H1 (cell line): ENCODE measurements around the gene RPS3. TPM values are rescaled to one million over a fixed set of nuclear protein-coding genes. Genes with fewer than 3 reads are reported as not detected.

Source experiments
- CTCF ChIA-PET: fragments of 300-600 bp; sonication (Branson Sonifier 250); formaldehyde crosslinking; loops from one replicate; lab custom pipeline; 2021; ENCODE audit not compliant: partially characterized antibody; lab: Charles Lee
- POLR2A ChIA-PET: fragments of 300-600 bp; sonication (Branson Sonifier 250); formaldehyde crosslinking; loops from one replicate; lab custom pipeline; 2021; ENCODE audit warnings: inconsistent platforms; ENCODE audit not compliant: partially characterized antibody; lab: Charles Lee
- DNase-seq, 2 experiments: peaks; one replicate each; pipeline versions ENCODE4 v3.0.0 to v3.0.0-alpha.2; 2010 to 2022; ENCODE audit warnings: low spot score in 2 of 2, low read depth in 1 of 2, mixed read lengths in 1 of 2
- FAIRE-seq: peaks from 2 replicates; lab custom pipeline; 2011; peaks lifted over from hg19 to GRCh38; lab: Jason Lieb, UNC
- H2AFZ ChIP-seq: 2 replicates; pipeline ENCODE4 v1.8.1; 2012; ENCODE audit warnings: low read length, inconsistent platforms
- H2AK5ac ChIP-seq: 2 replicates; pipeline ENCODE4 v1.6.1; 2013; ENCODE audit warnings: low read depth, low read length
- H2BK120ac ChIP-seq: replicated peaks from 2 replicates; pipeline ENCODE3; 2013; ENCODE audit warnings: low read depth, low read length, inconsistent platforms
- H2BK12ac ChIP-seq: 2 replicates; pipeline ENCODE4 v1.6.1; 2013; ENCODE audit warnings: low read depth, low read length
- H2BK15ac ChIP-seq: 2 replicates; pipeline ENCODE4 v1.6.1; 2013; ENCODE audit warnings: low read length
- H2BK20ac ChIP-seq: 2 replicates; pipeline ENCODE4 v1.6.1; 2013; ENCODE audit warnings: low read length
- H2BK5ac ChIP-seq: 2 replicates; pipeline ENCODE4 v1.6.1; 2013; ENCODE audit warnings: low read depth, low read length
- H3K14ac ChIP-seq: 2 replicates; pipeline ENCODE4 v1.6.1; 2013; ENCODE audit warnings: inconsistent platforms; ENCODE audit not compliant: insufficient read length
- H3K18ac ChIP-seq: 2 replicates; pipeline ENCODE4 v1.6.1; 2013; ENCODE audit warnings: low read length; ENCODE audit errors: extremely low read depth
- H3K23ac ChIP-seq: 2 replicates; pipeline ENCODE4 v1.6.1; 2013; ENCODE audit warnings: inconsistent platforms; ENCODE audit not compliant: insufficient read length
- H3K23me2 ChIP-seq: 2 replicates; pipeline ENCODE4 v1.6.1; 2013; ENCODE audit warnings: low read depth, low read length
- H3K27ac ChIP-seq: 2 replicates; pipeline ENCODE4 v1.6.1; 2011; ENCODE audit warnings: low read depth, low read length, inconsistent platforms
- H3K27me3 ChIP-seq, 4 experiments: replicated peaks in 1 of 4; 1 replicate in 1 of 4; 2 replicates in 3 of 4; pipeline versions ENCODE4 v1.6.1 to v1.8.1; 2011 to 2013; ENCODE audit warnings: low read length in 3 of 4, mild to moderate bottlenecking in 3 of 4, inconsistent platforms in 2 of 4, mixed read lengths in 2 of 4, moderate library complexity in 1 of 4; ENCODE audit not compliant: control insufficient read depth in 3 of 4, insufficient read depth in 3 of 4; ENCODE audit errors: extremely low read depth in 1 of 4
- H3K36me3 ChIP-seq, 4 experiments: 2 replicates each; pipeline versions ENCODE4 v1.6.1 to v1.8.1; 2011 to 2013; ENCODE audit warnings: mild to moderate bottlenecking in 4 of 4, low read length in 3 of 4, moderate library complexity in 2 of 4, control low read depth in 1 of 4, inconsistent platforms in 1 of 4; ENCODE audit not compliant: insufficient read depth in 4 of 4, control insufficient read depth in 2 of 4
- H3K4ac ChIP-seq: replicated peaks from 2 replicates; pipeline ENCODE3; 2013; ENCODE audit warnings: low read length, low read depth, mixed read lengths, inconsistent platforms; ENCODE audit not compliant: insufficient read length
- H3K4me1 ChIP-seq, 4 experiments: replicated peaks in 1 of 4; 1 replicate in 1 of 4; 2 replicates in 3 of 4; pipeline versions ENCODE4 v1.6.1 to v1.8.1; 2011 to 2013; ENCODE audit warnings: low read length in 3 of 4, inconsistent platforms in 2 of 4, mixed read lengths in 1 of 4; ENCODE audit not compliant: insufficient read depth in 4 of 4, control insufficient read depth in 3 of 4
- H3K4me2 ChIP-seq, 2 experiments: 2 replicates each; pipeline versions ENCODE4 v1.6.1 to v1.8.1; 2011 to 2013; ENCODE audit warnings: low read depth in 2 of 2, low read length in 2 of 2, control low read depth in 1 of 2, inconsistent platforms in 1 of 2, mild to moderate bottlenecking in 1 of 2; ENCODE audit not compliant: insufficient read depth in 1 of 2
- H3K4me3 ChIP-seq, 4 experiments: fragments of 200-600, 300-600 bp in 1 of 4; sonication (generic), shearing (Covaris generic), sonication (Bioruptor Twin) in 1 of 4; 2 replicates each; pipeline versions ENCODE4 v1.5.1 to v1.8.1; 2011 to 2016; ENCODE audit warnings: low read length in 4 of 4, low read depth in 3 of 4, control low read depth in 2 of 4, inconsistent platforms in 2 of 4, mild to moderate bottlenecking in 2 of 4, mixed read lengths in 1 of 4, moderate library complexity in 1 of 4; ENCODE audit not compliant: insufficient read depth in 2 of 4; ENCODE audit errors: extremely low read depth in 1 of 4
- H3K56ac ChIP-seq: replicated peaks from 2 replicates; pipeline ENCODE3; 2013; ENCODE audit warnings: low read depth, mild to moderate bottlenecking, mixed read lengths, low read length, inconsistent platforms; ENCODE audit not compliant: insufficient read length
- H3K79me1 ChIP-seq: 2 replicates; pipeline ENCODE4 v1.6.1; 2013; ENCODE audit warnings: low read depth, low read length, control low read depth
- H3K79me2 ChIP-seq, 2 experiments: 2 replicates each; pipeline versions ENCODE4 v1.6.1 to v1.8.1; 2012 to 2013; ENCODE audit warnings: low read length in 2 of 2, mild to moderate bottlenecking in 2 of 2, inconsistent platforms in 1 of 2; ENCODE audit not compliant: insufficient read depth in 2 of 2, control insufficient read depth in 1 of 2
- H3K9ac ChIP-seq, 4 experiments: replicated peaks in 1 of 4; 1 replicate in 1 of 4; 2 replicates in 3 of 4; pipeline versions ENCODE4 v1.6.1 to v1.8.1; 2011 to 2013; ENCODE audit warnings: low read depth in 3 of 4, low read length in 3 of 4, control low read depth in 2 of 4, mild to moderate bottlenecking in 2 of 4, moderate library complexity in 2 of 4, inconsistent platforms in 1 of 4; ENCODE audit errors: extremely low read depth in 1 of 4
- H3K9me3 ChIP-seq, 2 experiments: 2 replicates each; pipeline versions ENCODE4 v1.6.1 to v1.8.1; 2012 to 2013; ENCODE audit warnings: mild to moderate bottlenecking in 2 of 2, moderate library complexity in 2 of 2, control low read depth in 1 of 2, inconsistent platforms in 1 of 2, low read depth in 1 of 2, low read length in 1 of 2, mixed read lengths in 1 of 2; ENCODE audit not compliant: insufficient read depth in 2 of 2
- H4K20me1 ChIP-seq, 2 experiments: replicated peaks in 1 of 2; 2 replicates each; pipeline versions ENCODE3 to v1.8.1; 2011 to 2013; ENCODE audit warnings: inconsistent platforms in 2 of 2, low read length in 2 of 2, mild to moderate bottlenecking in 1 of 2; ENCODE audit not compliant: insufficient read depth in 2 of 2, control insufficient read depth in 1 of 2
- H4K5ac ChIP-seq: 2 replicates; pipeline ENCODE4 v1.6.1; 2013; ENCODE audit warnings: low read length, low read depth, mixed read lengths, inconsistent platforms; ENCODE audit not compliant: insufficient read length
- H4K8ac ChIP-seq: 2 replicates; pipeline ENCODE4 v1.8.0; 2013; ENCODE audit warnings: mild to moderate bottlenecking, moderate library complexity, low read length, inconsistent platforms; ENCODE audit not compliant: insufficient read depth; ENCODE audit errors: extremely low read depth
- H4K91ac ChIP-seq: replicated peaks from 2 replicates; pipeline ENCODE3; 2013; ENCODE audit warnings: low read length, mixed read lengths, inconsistent platforms; ENCODE audit not compliant: insufficient read length
- BCL11A ChIP-seq, 2 experiments: IDR thresholded peaks; one replicate each; pipeline ENCODE4 v1.6.1; 2011; ENCODE audit warnings: low read depth in 2 of 2, low read length in 2 of 2, mild to moderate bottlenecking in 2 of 2
- KDM5A ChIP-seq: fragments of 200-600 bp; IDR thresholded peaks from 2 replicates; pipeline ENCODE4 v1.7.1; 2012; ENCODE audit warnings: mild to moderate bottlenecking, low read length, inconsistent platforms, mixed read lengths
- WGBS, 2 experiments: shearing (Covaris generic) in 1 of 2; methylation state at CpG; one replicate each; pipeline versions ENCODE4 v1.1.6 to v1.1.7; 2013 to 2015; ENCODE audit warnings: low lambda C conversion rate in 2 of 2, mixed read lengths in 2 of 2, inconsistent platforms in 1 of 2, low coverage in 1 of 2, missing lambda C conversion rate in 1 of 2; ENCODE audit not compliant: insufficient replicate concordance in 2 of 2, insufficient coverage in 1 of 2, insufficient read length in 1 of 2; ENCODE audit errors: extremely low coverage in 1 of 2, missing lambda C conversion rate in 1 of 2; 5-methylcytosine and 5-hydroxymethylcytosine counted together
- polyA plus RNA-seq, 7 experiments: library from polyadenylated mRNA; depleted of rRNA in 3 of 7; stranded (reverse) in 5 of 7; unstranded in 2 of 7; fragments of >200 nt in 5 of 7; fragments of 200-250 nt in 2 of 7; gene quantifications; 1 replicate in 5 of 7; 2 replicates in 1 of 7; 4 replicates in 1 of 7; pipeline versions ENCODE4 v1.2.1 to v1.2.3, GENCODE V29; 2011 to 2013; ENCODE audit warnings: missing spikeins in 2 of 7, mixed read lengths in 2 of 7
- total RNA-seq: library from RNA; stranded (reverse); fragmentation: NEBNext Ultra II Directional; extraction: Animal tissue kit (Norgen Biotek cat#: 25700); gene quantifications from 2 replicates; pipeline ENCODE4 v1.2.1, GENCODE V29; 2021
- TF ChIP-seq, protein P1 (sequence below), 3 experiments: IDR thresholded peaks; 1 replicate in 2 of 3; 2 replicates in 1 of 3; pipeline versions ENCODE4 v1.5.1 to v1.6.1; 2011; ENCODE audit warnings: low read length in 3 of 3, mild to moderate bottlenecking in 3 of 3, inconsistent platforms in 2 of 3, low read depth in 1 of 3, moderate library complexity in 1 of 3; ENCODE audit not compliant: insufficient read depth in 1 of 3; ENCODE audit errors: control extremely low read depth in 1 of 3

The RPS3 gene
- total and polyA plus RNA-seq, 2 of the 8 experiments (the other 6 are each of a cell fraction or from before 2014, with no cell fraction given): 3,813 to 4,194 TPM

GRCh38 chr11:75421035-75421602 is 21.8 kb downstream of the RPS3 start:
- DNase-seq: no peak
- Histone ChIP-seq H3K4ac (no peak overlapping the region), H3K4me3 (no peak overlapping the region), H2AK5ac (no peak overlapping the region), H3K4me1 (peaks cover 0 to 5% (median 3%) of the 10 kb centered on the region in 4 experiments; a peak in 3 of 7 replicates), H4K8ac (no peak overlapping the region), H4K5ac (no peak overlapping the region), H2BK15ac (no peak overlapping the region), H3K27me3 (no peaks in the 10 kb centered on the region), H2BK5ac (no peak overlapping the region), H4K20me1 (peaks cover 2 to 6% of the 10 kb centered on the region in 2 experiments), H3K23me2 (no peaks in the 10 kb centered on the region), H2BK12ac (no peak overlapping the region), H3K14ac (no peak overlapping the region), H3K79me1 (no peaks in the 10 kb centered on the region), H3K23ac (no peak overlapping the region), H3K79me2 (no peaks in the 10 kb centered on the region), H3K9ac (no peak overlapping the region), H3K56ac (no peak overlapping the region), H4K91ac (no peak overlapping the region), H3K27ac (no peak overlapping the region), H3K18ac (no peak overlapping the region), H2BK20ac (no peak overlapping the region), H3K36me3 (peaks cover 0 to 14% (median 0%) of the 10 kb centered on the region in 4 experiments; a peak in 3 of 8 replicates), H2BK120ac (no peak overlapping the region), H2AFZ (no peak overlapping the region), H3K9me3 (no peaks in the 10 kb centered on the region), H3K4me2 (no peak overlapping the region)
- FAIRE-seq: no peak
- WGBS, 2 experiments: 93% methylated on average over 11 of the region's 11 CpGs; no CpG with 5 or more reads in 1 of the 2 experiments
- ChIA-PET CTCF (interaction anchor here (0.7 to 18.5 kb wide), 8 partner anchors 11 to 141 kb away, joined by 3 to 201 read pairs (median 5); no protein-coding TSS in a partner anchor), POLR2A (interaction anchor here (1.9 to 27.9 kb wide), 3 partner anchors 8 to 20 kb away, joined by 4 to 570 read pairs (median 36); partner anchors contain the start of gene RPS3)
- TF ChIP-seq BCL11A (IDR thresholded peaks at IDR 0.05; ENCODE audit: low read depth in 2 of 2, low read length in 2 of 2) (no peak), KDM5A (no peak)
- TF ChIP-seq, protein P1, sequence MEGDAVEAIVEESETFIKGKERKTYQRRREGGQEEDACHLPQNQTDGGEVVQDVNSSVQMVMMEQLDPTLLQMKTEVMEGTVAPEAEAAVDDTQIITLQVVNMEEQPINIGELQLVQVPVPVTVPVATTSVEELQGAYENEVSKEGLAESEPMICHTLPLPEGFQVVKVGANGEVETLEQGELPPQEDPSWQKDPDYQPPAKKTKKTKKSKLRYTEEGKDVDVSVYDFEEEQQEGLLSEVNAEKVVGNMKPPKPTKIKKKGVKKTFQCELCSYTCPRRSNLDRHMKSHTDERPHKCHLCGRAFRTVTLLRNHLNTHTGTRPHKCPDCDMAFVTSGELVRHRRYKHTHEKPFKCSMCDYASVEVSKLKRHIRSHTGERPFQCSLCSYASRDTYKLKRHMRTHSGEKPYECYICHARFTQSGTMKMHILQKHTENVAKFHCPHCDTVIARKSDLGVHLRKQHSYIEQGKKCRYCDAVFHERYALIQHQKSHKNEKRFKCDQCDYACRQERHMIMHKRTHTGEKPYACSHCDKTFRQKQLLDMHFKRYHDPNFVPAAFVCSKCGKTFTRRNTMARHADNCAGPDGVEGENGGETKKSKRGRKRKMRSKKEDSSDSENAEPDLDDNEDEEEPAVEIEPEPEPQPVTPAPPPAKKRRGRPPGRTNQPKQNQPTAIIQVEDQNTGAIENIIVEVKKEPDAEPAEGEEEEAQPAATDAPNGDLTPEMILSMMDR (IDR thresholded peaks at IDR 0.05; ENCODE audit: control extremely low read depth in 1 of 3, insufficient read depth in 1 of 3, low read depth in 1 of 3, low read length in 3 of 3): peak in 1 of 3 experiments; percentile 8; a peak in 1 of 4 replicates
